Measurements from ENCODE around the gene HTRA2. TPM values are rescaled to one million over a fixed set of nuclear protein-coding genes. Genes with fewer than 3 reads are reported as not detected.
A peak's percentile ranks its signal among the peaks of the same experiment; 100 is the strongest.

HTRA2 gene
- total and polyA plus RNA-seq, 9 of the 15 experiments (the other 6 are each of a cell fraction or from before 2014, with no cell fraction given) = 54.2 to 71.2 (median 65.8) TPM

DNA sequence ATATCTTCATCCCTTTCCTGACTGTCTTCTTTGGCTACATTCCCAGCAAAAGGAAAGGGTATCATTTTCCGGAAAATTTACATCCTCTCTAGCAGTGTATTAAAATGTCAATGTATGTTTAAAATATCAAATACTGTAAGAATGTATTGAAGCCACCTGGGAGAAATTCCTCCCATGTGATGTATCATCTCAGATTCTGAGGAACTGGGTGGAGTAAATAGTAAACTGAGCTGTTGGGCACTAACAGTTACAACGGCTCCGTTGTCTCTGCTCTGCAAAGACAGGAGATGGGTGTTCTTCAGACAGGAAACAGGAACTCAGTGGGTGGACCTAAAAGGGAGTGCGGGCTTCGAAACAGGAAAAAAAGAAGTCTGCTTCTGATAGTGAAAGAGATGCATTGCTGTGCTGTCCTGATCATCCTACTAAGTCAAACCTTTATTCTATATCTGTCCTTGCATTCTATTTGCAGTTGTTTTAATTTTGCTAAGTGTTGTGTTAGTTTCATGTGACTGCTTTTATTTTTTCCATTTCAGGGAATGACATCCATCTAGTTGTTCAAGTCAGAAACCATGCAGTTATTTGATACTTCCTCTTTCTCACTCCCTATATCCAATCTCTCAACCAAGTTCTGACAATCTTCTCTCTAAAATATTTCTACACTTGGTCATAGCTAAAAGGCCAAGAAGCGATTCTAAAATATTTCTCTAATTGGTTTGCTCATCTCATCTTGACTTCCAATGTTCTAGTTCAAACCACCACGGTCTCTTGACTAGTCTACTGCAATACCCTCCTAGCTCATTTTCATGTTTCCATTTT, 44.2 kb downstream of the HTRA2 start (continued):
- TF ChIP-seq TRIM25 (IDR thresholded peaks at IDR 0.05; ENCODE audit: borderline replicate concordance) (no peak), ZNF589 (CRISPR knock-in tag; IDR thresholded peaks at IDR 0.05; ENCODE audit: low read depth) (peak; percentile 72; the same call in 1 of the 2 replicates), CAMTA2 (CRISPR knock-in tag; conservative IDR thresholded peaks at IDR 0.05) (no peak), NELFE (IDR thresholded peaks at IDR 0.05; ENCODE audit: insufficient read depth, insufficient read length) (no peak), DIDO1 (tag; IDR thresholded peaks at IDR 0.05; ENCODE audit: low read depth) (0 out of 2 replicates have a peak, but pooled peaks have one; percentile 37), TBP (optimal IDR thresholded peaks at IDR 0.05; ENCODE audit: low read depth, low read length) (no peak), BRF2 (IDR thresholded peaks at IDR 0.05; ENCODE audit: borderline replicate concordance, insufficient read depth, insufficient read length) (no peak), RBM17 (IDR thresholded peaks at IDR 0.05; ENCODE audit: borderline replicate concordance, low read depth, low read length) (no peak), SMC3 (conservative IDR thresholded peaks at IDR 0.05; ENCODE audit: insufficient read depth, low read depth, low read length) (no peak), HMG20B (CRISPR knock-in tag; IDR thresholded peaks at IDR 0.05) (no peak), ZNF696 (CRISPR knock-in tag; conservative IDR thresholded peaks at IDR 0.05) (no peak), TEAD2 (tag; IDR thresholded peaks at IDR 0.05) (no peak), EWSR1 (IDR thresholded peaks at IDR 0.05; ENCODE audit: borderline replicate concordance, low read depth, partially characterized antibody) (no peak), ZNF740 (CRISPR knock-in tag; IDR thresholded peaks at IDR 0.05) (no peak), ZNF740 (tag; IDR thresholded peaks at IDR 0.05) (no peak), PTRF (tag; IDR thresholded peaks at IDR 0.05) (no peak), ASH1L (IDR thresholded peaks at IDR 0.05; ENCODE audit: borderline replicate concordance, low read depth, partially characterized antibody) (no peak), TFAM (CRISPR knock-in tag; conservative IDR thresholded peaks at IDR 0.05) (no peak), ESRRA (IDR thresholded peaks at IDR 0.05; ENCODE audit: borderline replicate concordance, low read depth) (no peak), ZNF77 (CRISPR knock-in tag; IDR thresholded peaks at IDR 0.05) (no peak), HMGN3 (IDR thresholded peaks at IDR 0.05; ENCODE audit: borderline replicate concordance, extremely low read depth, insufficient read length, low read depth, low read length) (no peak)
- TF ChIP-seq, protein P1, sequence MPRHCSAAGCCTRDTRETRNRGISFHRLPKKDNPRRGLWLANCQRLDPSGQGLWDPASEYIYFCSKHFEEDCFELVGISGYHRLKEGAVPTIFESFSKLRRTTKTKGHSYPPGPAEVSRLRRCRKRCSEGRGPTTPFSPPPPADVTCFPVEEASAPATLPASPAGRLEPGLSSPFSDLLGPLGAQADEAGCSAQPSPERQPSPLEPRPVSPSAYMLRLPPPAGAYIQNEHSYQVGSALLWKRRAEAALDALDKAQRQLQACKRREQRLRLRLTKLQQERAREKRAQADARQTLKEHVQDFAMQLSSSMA (CRISPR knock-in tag; IDR thresholded peaks at IDR 0.05) = no peak
- TF ChIP-seq, protein P2, sequence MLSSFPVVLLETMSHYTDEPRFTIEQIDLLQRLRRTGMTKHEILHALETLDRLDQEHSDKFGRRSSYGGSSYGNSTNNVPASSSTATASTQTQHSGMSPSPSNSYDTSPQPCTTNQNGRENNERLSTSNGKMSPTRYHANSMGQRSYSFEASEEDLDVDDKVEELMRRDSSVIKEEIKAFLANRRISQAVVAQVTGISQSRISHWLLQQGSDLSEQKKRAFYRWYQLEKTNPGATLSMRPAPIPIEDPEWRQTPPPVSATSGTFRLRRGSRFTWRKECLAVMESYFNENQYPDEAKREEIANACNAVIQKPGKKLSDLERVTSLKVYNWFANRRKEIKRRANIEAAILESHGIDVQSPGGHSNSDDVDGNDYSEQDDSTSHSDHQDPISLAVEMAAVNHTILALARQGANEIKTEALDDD (IDR thresholded peaks at IDR 0.05) = peak; percentile 33; the same call in 1 of the 2 replicates

Data from K562 (cell line).